HG02798 (cell line): Measurements from ENCODE around the gene NAA35.
"Not testable (repeated sequence)": the region's sequence is repeated elsewhere in the genome, so short reads cannot be mapped to it uniquely, and the experiment has no call there.

Experiments
- ATAC-seq: cut with Tn5 transposase; IDR thresholded peaks from one replicate; pipeline ENCODE4 v1.9.1; 2021; ENCODE audit warnings: mild to moderate bottlenecking; ENCODE audit not compliant: unreplicated experiment, poor library complexity

Gene NAA35

DNA sequence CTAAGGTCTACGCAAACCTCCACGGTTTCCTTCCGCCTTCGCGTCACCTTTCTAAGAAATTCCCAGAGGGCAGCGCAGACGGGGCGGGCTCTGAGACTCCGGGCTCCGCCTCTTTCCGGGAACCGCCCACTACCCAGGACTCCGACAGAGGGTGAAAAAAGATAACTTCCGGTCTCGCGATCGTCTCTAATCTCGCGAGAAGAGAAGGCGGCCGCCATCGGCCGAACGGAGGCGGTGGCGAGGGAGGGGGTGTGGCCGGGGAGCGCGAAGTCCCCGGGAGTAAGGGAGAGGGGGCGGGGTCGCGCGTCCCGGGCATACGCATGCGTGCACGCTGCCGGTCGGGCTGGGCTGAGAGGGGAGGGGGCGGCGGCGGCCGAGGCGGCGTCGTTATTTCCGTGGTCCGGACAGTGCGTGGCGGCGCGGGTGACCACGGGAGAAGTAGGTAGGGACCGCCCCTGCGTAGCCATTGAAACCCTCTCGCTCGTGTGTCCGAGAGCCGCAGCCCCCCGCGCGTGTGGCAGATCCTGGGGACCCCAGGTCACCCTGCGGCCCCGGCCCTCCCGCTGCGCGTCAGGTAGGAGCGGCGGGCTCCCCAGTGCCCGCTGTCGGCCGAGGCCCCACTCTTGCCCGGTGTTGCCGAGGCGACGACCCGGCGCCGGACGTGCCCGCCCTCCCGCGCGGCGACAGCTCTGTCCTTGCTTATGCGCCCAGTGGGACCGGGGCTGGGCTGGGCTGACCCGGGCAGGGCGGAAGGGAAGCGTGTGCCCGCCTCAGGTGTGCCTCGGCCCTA lies at the start of gene NAA35:
Gene NAA35 (plus strand): TSS at position 315 of the 790 bp plus-strand sequence. CDS start 1,014 bp downstream, outside the sequence.
- peak; percentile 89 for ATAC-seq

DNA sequence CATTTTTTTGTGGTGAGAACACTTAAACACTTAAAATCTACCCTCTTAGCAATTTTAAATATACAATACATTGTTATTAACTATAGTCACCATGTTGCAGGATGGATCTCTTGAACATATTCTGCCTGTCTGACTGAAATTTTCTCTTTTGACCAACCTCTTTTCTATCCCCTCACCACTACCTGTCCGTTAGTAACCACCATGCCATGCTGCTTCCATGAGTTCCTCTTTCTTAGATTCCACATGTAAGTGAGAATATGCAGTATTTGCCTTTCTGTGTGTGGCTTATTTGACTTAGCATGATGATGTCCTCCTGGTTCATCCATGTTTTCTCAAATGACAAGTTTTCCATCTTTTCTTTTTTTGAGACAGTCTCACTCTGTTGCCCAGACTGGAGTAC lies 48.5 kb upstream of the NAA35 start:
- no peak for ATAC-seq

DNA sequence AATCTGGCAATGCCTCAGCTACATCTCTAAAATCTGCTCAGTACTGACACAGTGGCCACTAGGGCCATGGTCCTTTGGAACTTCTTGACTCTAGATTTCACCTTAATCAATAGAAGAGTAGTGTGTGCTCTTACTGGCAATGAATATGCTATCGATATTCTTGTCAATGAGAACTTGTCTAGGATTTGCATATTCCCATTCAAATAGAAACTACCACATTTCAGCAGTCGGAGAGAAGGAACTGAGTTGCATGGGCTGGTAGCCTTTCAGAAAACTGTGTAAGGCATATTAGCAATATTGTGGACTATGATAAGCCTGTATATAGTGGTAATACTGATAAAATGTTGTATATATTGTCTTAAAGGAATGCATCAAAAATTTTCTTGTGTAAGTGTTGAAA lies 45.3 kb upstream of the NAA35 start:
- no peak for ATAC-seq

DNA sequence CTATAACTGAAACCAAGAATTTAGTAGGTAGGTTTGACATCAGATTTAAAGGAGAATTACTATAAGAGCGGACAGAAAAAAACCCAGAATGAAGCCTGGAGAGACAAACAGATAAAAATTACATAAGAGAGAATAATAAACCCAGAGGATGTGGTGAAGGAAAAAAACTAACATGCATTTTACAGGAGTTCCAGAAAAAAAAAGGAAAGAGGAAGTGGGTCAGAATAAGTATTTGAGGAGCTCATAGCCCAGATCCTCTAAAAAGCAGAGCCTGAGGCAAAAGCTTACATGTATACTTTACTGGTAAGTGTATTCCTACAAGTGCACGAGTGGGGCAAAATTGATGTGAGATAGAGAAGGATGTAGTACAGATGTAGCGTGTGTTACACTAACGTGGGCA lies 43.1 kb upstream of the NAA35 start:
- no peak for ATAC-seq

DNA sequence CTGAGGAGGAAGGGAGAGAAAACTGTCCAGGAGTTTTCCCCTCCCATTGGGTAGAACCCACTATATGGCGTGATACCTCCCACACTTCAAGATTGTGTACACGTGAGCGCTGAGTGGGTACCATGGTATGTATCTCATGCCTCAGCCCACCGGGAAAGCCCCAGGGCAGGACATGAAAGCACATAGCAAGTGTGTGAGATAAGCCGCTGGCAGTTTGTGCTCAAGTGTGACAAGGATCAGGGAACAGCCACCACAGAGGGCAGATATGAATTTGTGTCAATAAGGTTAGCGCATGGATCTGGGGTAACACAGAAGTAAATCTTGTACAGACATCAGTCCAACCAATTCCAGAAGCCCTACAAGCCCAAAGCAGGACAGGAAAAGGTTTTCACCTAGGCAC lies 42.6 kb upstream of the NAA35 start:
- no peak for ATAC-seq

DNA sequence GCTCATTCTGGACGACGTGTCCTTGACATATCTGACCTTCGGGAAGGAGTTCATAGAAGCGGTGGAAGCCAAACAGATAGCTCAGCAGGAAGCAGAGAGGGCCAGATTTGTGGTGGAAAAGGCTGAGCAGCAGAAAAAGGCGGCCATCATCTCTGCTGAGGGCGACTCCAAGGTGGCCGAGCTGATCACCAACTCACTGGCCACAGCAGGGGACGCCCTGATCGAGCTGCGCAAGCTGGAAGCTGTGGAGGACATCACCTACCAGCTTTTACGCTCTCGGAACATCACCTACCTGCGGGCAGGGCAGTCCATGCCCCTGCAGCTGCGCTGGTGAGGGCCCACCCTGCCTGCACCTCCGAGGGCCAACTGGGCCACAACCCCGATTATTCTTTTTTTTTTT lies 41.6 kb upstream of the NAA35 start:
- ATAC-seq, result no peak

DNA sequence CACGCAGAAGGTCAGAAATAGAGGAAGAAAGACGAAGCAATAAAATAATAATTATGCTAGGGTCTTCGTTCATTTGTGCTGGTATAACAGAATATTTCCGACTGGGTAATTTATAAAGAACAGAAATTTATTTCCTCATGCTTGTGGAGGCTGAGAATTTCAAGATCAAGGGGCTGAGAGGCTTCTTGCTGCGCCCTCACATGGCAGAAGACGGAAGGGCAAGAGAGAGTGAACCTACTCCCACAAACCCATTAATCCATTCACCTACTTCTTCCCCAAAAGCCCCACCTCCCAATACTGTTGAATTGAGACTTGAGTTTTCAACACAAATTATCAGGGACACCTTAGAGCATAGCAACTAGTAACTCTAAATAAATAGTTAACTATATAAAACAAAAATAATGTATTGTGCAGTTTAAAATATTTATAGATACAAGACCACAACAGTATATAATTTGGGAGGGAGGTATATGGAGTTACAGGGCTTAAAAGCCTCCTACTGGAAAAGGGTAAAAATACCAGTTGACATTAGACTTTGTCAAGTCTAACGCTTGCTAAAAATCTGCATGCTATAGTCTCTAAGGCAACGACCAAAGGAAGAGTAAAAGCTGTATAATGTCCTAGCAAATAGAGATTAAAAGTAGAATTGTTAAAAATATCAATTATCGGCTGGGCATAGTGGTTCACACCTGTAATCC lies 40.3 kb upstream of the NAA35 start:
- no peak for ATAC-seq

DNA sequence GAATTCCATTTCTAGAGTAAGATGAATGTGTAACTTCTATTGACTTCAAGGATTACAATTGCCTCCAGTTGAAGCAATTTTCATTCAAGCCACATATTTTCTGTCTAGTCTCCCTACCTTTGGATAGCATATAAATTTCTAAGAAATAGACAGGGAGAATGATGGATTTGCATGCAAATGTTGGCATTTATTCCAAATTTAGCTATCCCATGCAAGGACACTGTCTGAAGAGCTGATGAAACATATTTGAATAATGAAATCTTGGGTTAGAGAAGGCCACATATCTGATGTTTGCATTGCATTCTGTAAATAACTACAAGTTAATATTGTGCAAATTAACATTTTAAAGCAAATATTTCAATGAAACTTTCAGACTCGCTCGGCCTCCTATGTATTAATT lies 36.0 kb upstream of the NAA35 start:
- ATAC-seq, result no peak

DNA sequence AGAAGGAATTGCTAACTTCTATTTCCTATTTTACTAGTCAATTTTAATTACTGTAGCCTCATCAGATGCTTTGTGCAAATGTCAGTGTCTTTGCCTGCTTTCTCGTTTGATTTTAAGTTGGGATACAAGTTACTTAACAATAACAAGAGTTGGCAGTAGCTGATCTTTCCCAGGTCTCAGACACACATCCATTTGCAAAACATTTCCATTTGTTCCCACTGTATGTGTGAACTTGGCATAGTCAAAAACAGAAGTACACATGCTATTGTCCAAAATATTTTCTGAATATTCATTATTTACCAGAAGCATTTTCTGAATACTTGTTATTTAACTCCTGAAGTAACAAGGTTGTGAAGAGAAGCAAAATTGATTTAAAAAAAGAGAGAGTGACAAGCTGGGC lies 35.0 kb upstream of the NAA35 start:
- ATAC-seq, result no peak

DNA sequence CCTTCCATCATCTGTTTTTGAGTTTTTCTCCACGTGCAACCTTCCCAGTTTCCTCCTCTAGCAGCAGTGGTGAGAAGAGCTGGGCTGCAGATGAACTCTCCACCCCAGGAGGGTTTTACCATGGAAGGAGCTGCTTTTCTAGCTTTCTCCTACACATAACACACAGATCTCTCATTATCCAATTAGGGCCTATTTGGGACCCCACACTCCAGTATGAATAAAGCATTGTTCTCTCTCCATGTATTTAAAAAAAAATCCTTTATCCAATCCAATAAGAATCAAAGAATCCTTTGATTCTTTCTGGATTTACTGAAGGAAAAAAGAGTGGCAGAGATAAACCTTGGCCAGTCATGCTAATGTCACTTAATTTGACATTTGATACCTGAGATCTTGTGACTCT lies 31.6 kb upstream of the NAA35 start:
- ATAC-seq, result no peak

DNA sequence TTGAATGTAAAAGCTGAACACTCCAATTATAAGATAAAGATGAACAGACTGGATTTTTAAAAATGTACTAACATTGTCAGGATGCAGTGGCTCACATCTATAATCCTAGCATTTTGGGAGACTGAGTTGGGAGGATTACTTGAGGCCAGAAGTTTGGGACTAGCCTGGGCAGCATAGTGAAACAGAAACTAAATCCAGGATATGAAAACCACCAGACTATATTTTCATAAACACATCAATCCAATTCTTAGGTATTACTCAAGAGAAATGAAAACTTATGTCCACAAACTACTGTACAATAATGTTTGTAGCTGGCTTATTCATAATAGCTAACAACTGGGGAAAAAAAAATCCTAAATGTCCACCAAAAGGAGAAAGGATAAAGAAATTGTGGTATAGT lies 26.8 kb upstream of the NAA35 start:
- ATAC-seq, result no peak

DNA sequence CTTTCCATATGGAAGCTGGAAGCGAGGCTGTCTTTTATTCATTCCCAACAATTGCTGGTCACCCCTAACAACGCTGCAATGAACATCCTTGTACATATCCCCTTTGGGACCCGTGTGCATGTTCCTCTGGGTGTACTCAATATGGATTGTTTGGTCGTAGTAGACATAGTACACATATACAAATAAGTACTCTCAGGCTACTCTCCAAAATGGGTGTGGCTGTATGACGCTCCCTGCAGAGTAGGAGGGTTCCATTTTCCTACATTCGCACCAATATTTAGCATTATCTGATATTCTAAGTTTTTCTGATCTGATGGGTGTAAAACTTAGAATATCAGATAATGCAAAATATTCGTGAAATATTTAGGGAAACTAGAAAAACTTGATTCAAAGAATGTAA lies 23.2 kb upstream of the NAA35 start:
- ATAC-seq, result no peak

DNA sequence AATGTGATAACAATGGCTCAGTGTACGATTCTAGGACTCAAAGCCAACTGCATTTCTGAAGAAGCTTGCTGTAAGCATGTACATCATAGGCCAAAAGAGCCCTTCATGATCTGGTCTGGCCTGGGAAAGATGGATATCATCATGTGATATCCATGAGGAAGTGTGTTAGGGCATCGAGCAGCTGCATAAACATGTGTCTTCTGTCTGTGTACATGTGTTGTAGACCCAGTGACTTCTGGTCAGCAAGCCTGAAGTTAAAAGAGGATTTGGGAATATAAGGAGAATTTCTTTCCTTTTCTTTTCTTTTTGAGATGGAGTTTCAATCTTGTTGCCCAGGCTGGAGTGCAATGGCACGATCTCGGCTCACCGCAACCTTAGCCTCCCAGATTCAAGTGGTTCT lies 15.5 kb upstream of the NAA35 start:
- no peak for ATAC-seq

DNA sequence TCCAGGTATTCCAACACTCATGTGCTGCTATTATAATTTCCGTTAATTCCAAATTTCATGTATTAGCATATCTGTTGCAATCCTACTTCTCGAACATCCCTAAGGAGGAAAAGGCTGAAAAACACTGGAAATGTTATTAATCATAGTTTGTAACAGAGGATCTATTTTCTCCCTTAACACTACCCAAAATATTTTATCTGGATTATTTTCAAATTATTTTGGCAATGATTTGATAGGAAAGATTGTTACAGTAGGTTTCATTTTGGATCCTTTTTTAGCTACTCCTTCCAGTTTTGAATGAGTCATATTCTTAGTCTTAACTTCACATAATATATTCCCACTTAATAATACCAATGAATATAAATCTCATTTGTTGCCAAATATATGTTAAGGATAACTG lies 13.9 kb upstream of the NAA35 start:
- ATAC-seq, result no peak

DNA sequence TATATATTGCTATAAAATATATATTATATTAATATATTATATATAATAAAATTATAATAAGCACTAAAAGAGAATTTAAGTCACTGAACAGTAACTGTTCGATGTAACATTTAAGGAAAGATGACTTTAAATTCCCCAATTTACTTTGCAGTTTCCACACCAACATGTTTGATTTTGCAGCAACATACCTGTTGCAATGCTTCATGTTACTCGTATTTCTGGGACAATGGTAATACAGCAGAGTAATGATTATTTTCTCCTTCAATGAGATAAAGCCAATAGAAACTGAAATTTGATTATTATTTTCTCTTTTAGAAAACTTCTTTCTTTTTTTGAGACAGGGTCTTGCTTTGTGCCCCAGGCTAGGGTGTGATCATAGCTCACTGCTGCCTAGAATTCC lies 9.5 kb upstream of the NAA35 start:
- no peak for ATAC-seq

DNA sequence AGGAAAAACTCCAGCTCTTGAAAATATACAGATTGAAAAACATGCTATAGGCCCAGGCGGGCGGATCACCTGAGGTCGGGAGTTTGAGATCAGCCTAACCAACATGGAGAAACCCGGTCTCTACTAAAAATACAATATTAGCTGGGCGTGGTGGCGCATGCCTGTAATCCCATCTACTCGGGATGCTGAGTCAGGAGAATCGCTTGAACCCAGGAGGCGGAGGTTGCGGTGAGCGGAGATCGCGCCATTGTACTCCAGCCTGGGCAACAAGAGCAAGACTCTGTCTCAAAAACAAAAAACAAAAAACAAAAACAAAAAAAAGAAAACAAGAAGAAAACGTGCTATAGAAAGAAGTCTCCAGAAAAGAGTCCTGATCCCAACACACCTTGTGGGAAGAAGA lies 5.0 kb upstream of the NAA35 start:
- not testable (repeated sequence) for ATAC-seq

DNA sequence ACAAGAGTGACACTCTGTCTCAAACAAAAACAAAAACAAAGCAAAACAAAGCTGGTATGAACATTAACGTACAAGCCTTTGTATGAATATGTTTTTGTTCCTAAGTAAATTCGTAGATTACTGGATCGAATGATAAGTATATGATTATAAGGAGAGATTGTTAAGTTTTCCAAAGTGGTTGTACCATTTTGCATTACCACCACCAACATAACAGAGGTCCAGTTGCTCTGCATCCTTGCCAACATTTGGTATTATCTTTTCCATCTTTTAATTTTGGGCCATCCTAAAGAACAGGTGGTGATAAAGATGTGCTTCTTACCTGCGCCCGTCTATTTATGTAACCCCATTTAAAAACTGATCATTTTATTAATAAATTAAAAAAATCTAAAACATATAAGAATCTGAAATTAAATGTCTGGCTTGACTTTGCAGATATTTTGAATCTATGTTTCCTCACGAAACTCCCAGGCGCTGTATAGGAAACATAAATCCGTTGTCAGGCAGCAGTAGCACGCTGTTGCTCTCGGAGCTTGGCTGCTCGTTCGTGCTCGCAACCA lies 593 bp upstream of the NAA35 start:
- no peak for ATAC-seq

DNA sequence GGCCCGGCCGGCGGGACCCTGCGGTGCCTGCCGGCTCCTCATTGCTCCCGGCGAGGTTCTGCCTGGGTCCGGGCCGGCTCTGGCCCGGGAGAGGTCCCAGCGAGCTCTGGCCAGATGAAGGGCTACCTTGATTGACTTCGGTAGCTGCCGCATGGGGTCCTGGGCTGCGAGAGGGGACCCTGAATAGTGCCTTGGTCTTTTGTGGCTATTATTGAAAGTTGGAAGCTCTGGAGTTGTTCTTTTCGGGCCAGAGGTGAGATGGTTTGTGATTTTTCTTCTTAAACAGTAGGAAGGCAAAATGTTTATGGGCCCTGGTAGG lies 635 bp downstream of the NAA35 start:
- ATAC-seq, result no peak

DNA sequence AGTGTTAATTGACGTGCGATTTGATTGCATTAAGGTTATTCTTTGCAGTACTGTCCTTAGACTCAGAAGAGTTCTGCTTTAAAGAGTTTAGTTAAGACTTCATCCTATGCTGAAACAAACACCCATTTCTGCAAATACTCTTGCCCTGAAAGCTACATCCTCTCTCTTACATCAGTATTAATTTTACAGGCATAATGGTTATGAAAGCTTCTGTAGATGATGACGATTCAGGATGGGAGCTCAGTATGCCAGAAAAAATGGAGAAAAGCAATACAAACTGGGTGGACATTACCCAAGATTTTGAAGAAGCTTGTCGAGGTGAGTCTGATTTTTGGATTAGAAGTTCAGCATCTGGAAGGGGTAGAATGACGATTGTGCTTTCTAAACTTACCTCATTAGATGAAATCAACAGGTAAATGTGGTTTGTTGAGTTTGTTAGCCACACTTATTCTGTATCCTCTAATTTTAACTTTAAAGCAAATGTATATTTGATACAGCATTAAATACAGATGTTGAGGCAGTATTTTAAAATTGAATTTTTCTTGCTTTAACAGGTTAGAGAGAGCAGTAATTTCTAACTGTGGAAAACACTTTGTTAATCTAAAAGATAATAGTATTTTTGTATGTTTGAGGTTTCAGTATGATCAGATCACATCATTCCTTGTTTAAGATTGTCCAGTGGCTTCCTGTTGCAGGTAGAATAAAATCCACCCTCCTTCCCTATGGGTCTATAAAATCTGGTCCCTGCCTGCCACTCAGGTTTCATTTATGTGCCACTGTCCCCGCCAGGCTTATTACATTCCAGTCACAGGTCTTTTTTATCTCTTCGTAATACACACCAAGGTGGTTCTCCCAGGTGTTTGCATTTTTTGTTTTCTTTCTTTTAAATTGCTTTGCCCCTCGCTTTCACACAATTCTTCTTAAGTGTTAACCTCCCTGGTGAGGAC lies 1.3 kb downstream of the NAA35 start:
- ATAC-seq, result no peak

DNA sequence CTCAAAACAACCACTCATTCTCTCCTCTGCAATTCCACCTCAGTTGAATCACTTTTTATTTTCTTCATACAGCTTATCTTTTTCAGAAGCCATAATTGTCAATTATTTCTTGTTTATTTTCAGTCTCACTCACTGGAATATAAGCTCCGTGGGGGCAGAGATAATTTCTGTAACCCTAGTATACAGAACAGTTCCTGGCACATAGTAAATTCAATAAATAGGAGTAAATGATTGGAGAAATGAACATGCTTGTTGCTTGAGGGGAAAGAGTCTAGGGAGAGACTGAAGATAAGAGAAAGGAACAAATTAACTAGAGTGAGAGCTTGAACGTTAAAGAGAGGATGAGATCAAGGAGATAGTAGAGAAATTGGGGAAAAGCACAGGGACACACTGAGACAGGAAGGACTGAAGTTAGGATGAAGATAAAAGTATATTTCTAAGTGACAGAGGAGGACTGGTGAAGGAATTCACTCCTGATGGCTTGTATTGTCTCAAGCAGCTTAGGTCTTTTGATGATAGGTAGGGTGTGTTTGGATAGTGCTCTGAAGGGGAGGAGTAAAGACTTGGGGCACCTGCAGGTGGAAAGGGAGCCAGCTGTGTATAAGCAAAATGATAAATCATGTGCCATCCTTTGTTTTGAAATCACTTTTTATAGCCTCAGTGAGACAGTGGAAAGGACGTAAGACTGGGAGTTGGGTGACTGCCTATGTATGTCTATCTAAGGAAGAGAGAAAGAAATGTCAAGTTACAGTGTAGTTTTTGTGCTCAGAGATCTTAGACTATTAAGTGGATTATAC lies 2.2 kb downstream of the NAA35 start:
- ATAC-seq, result no peak
